Activated CD8-positive, alpha-beta memory T cell treated with anti-CD3 and anti-CD28 coated beads for 24 hours (primary cell): ENCODE measurements around the gene IP6K1.
A peak's percentile ranks its signal among the peaks of the same experiment; 100 is the strongest.

ENCODE experiments used
- DNase-seq: peaks from one replicate; pipeline ENCODE4 v3.0.0-alpha.2; 2020

Gene IP6K1

DNA sequence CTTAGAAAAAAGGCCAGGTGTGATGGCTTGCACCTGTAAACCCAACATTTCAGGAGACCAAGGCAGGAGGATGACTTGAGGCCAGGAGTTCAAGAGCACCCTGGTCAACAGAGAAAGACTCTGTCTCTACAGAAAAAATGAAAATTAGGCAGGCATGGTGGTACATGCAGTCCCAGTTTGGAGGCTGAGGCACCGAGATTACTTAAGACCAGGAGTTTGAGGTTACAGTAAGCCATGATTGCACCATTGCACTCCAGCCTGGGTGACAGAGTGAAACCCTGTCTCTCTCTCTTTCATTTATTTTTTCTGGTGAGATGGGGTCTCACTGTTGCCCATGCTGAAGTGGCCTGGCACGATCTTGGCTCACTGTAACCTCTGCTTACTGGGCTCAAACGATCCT, 24.7 kb downstream of the IP6K1 start:
- peak; percentile 19 for DNase-seq

DNA sequence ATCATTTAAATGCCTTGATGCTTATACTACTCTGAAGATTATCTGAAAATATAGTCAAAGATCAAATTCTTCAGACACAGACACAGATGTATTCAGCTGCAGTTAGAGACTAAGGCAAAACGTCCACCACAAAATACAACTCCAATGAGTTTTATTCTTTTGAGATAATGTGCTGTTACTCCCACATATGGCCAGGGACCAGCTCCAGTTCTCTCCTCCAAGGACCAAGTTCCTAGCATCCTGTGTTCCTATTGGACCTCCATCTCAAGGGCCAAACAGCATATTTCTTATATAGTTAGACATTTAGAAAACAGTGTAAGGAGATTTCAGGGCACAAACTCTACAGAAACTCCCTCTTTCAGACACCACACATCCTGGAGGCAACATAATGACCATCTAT, 27.1 kb downstream of the IP6K1 start:
- DNase-seq, result no peak

DNA sequence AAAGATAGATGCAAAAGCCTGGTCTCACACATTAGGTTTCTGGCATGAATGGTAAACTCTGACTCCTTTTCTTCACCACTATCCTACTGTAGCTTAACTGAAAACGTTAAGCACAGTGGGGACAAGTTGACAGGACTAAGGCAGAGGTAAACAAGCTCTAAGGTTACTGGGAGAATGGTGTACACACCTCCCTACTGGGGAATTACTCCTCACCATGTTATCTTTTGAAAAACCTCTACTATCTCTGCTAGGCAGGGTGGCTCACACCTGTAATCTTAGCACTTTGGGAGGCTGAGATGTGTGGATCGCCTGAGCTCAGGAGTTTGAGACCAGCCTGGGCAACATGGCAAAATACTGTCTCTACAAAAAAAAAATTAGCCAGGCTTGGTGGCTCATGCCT, 29.1 kb downstream of the IP6K1 start:
- DNase-seq, result no peak

DNA sequence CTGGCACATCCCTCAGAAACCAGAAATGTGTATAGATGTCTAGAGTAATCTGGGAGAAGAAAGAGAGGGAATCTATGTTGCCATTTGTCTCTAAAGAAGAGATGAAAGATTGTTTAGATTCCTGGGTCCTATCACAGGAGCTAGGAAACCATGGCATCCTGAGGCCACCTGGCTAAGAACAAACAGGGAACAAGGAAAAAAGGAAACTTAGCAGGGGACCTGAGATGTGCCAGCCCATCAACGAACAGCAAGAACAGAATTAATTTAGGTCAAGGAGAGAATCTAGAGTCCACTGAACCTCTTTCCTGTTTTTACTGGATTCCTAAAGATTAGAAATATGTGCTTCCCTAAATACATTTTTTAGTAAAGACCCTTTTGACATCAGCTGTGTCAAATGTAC, 30.3 kb downstream of the IP6K1 start:
- DNase-seq, result no peak

DNA sequence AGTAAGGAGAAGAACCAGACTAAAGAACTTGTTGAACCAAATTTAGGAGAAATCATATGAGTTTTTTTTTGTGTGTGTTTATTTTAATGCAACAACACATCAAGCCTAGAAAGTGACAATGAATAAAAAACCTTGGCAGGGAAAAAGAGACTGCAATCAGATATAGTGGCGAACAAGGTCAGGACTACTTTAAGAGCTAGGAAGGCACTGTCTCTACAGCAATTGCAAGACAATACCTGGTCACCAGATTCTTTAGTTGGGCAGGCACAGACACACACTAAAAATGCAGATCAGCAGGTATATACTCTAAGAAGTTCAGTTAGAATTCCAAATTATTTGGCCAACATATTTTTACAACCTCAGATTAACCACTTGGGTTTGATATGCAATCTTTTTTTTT, 31.8 kb downstream of the IP6K1 start:
- peak; percentile 5 for DNase-seq

DNA sequence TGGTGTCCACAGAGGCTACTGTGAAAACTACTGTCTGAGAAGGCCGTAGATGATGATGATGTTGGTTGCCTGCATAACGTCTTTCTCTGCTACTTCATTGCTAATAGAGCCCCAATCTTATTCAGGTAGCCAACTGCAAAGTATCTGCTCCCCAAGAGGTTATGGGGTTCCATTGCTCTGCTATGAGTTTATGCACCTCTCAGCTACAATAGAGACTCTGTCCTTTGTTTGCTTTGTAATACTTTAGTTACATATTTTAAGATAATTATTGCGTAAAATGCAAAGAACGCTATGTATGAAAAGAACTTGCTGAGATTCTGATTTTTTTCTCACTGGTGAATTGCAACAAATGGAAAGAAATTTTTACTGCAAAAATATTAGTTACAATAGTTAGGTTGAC, 34.8 kb downstream of the IP6K1 start:
- peak; percentile 1 for DNase-seq

DNA sequence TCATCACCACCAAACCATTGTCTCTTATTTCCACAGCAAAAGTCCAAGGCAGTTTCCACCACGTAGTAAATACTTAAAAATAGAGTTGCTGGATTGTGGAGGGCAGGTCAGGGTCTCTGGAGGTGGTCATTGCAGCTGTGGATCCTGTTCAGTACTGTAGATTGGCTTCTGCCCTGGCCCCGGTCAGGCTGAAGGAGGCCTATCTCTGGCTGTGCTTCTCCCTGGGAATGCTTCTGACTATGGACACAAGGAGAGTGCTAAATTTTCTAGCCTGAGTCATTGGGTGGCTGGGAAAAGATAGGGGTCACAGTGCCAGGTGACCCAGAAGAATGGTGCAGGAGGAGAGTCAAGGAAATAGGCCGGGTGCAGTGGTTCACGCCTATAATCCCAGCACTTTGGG, 36.3 kb downstream of the IP6K1 start:
- peak; percentile 28 for DNase-seq

DNA sequence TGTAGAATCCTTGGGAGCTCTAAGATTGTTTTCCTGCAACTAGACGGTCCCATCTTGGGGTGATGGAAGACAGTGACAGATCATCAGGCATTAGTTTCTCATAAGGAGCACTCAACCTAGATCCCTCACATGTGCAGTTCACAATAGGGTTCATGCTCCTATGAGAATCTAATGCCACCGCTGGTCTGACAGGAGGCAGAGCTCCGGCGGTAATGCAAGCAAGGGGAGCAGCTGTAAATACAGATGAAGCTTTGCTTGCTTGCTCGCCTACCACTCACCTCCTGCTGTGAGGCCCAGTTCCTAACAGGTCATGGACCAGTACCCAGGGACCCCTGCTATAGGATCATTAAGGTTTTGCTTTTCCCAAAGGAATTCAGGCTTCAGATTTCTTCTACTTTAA, 37.5 kb downstream of the IP6K1 start:
- DNase-seq, result peak; percentile 9

DNA sequence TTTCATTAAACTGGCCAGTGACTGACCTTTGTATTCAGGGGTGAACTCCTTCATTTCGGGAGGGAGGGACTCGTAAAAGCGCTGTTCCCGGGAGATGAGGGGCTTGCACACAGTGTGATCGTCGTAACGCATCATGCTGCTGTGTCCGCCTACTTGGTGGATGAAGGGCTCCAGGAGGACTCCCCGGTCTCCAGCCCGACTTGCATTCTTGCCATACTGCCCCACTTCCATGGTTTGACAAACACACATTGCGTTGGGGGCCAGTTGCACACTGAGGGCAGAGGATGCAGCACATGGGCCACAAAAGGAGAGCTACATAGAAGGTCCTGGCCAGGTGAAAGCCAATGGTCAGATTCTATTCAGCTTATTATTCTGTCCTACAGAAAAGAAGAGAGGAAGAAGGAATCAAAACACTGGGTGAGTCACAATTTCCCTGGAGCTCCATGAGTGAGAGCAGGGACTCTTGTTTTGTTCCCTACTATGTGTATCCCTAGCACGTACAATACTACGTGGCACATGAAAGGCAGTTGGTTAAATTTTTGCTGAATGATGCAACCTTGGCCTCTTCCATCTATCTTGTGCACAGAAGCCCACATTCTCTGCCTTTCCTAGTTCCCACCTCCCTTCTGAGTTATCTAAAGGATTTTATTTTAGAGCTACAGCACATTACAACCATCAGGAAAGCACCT, 38.4 kb downstream of the IP6K1 start:
- DNase-seq, result peak; percentile 17

DNA sequence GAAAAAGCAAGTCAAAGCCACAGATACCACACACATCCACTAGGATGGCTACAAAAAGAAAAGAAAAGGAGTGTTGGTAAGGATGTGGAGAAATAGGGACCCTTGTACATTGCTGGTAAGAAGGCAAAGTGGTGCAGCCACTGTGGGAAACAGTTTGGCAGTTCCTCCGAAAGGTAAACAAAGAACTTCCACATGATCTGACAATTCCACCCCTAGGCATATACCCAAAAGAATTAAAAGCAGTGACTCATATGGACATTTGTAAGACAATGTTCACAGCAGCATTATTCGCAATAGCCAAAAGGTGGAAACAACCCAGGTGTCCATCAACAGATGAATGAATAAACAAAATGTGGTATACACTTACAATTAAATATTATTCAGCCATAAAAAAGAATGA, 40.4 kb downstream of the IP6K1 start:
- DNase-seq, result no peak

DNA sequence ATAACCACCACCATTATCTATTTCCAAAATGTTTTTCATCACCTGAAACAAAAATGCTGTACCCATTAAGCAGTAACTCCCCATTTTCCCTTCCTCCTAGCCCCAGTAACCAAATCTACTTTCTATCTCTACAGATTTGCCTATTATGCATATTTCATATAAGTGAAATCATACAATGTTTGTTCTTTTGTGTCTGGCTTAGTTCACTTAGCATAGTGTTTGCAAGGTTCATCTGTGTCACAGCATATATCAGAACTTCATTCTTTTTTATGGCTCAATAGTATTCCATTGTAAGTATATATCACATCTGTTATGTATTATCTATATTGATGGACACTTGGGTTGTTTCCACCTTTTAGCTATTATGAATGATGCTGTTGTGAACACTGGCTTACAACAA, 45.9 kb downstream of the IP6K1 start:
- DNase-seq, result no peak

DNA sequence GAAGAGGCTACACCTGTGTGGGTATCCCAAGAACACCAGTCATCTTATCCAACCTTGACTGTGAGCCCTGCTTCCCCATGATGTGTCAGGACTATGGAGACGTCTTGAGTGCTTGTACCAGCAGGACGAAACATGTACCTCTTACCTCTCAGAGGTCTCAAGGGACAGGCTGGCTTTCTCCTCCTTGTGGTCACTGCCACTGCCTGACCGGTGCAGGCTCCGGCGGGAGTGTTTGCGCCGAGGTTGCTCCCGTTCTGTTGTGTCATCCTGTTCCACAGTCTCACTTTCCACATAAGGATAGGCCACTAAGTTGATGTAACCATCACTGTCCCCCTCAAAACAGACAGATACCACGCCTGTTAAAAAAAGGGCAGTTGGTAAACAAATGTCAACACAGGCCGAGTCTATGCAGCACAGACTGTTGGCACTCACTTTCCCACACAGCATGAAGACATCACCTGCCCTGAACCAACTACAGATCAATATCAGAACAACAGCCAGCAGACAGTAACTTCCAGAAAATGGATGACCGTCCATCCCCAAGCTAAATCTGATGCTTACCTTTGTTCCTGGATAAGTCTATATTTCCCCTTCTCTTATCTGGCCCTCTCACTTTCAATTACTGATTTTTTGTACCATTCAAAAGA, 48.2 kb downstream of the IP6K1 start:
- no peak for DNase-seq

DNA sequence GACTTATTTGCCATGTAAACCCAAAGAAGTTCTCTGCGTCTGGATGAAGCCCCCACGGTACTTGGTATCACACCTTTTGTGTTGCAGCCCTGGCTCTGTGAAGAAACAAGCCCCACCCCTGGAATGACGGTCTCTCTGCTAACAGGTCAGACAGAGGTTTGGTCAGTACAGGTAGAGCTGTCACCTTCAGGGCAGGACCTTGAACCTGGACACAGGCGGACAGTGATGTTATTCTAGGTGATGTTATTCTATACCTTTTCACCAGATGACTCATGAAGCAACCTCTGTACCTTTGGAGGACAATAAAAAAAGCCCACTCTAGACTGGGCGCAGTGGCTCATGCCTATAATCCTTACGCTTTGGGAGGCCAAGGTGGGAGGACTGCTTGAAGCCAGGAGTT, 51.6 kb downstream of the IP6K1 start:
- DNase-seq, result no peak

DNA sequence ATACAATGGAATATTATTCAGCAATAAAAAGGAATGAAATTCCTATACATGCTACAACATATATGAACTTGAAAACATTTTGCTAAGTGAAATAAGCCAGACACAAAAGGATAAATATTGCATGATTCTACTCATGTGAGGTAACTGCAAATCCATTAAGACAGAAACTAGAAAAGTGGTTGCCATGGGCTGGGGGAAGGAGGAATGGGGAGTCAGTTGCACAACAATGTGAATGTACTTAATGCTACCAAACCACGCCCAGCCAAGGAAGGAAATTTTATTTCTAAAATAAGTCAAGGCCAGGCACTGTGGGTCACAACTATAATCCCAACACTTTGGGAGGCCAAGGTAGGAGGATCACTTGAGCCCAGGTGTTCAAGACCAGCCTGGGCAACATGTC, 52.8 kb downstream of the IP6K1 start:
- no peak for DNase-seq

DNA sequence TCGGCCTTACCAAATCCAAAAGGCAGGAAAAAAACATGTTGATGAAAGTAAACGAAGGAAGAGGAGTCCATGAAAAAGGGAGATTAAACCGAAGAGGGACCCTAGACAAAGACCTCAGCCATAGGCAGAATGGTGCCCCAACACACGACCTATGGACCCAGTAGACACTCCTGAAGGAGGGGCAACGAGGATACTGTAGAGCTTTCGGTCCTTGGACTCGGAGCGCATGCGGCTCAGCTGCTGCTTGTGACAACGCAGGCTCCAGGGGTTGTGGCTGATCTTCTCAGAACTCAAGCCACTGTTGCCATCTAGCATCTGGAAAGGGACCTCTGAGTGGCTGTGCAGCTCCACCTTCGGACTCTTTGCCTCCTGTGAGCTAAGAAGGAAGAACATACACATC, 53.7 kb downstream of the IP6K1 start:
- DNase-seq, result no peak

DNA sequence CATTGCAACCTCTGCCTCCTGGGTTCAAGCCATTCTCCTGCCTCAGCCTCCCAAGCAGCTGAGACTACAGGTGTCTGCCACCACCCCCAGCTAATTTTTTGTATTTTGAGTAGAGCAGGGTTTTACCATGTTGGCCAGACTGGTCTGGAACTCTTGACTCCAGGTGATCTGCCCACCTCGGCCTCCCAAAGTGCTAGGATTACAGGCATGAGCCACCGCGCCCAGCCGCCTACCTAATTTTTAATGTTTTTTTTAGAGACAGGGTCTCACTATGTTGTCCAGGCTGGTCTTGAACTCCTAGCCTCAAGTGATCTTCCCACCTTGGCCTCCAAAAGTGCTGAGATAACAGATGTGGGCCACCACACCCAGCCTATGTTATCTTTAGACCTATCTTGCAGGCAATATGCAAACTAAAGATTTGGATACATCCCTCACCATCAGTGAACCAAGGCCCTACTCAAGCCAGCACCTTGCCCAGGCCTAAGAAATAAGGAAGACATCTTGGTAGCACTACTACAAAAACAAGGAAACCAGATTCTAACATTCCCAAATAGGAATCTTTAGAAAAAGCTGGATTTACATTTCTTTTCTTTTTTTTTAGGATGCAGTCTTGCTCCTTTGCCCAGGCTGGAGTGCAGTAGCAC, 56.3 kb downstream of the IP6K1 start:
- DNase-seq, result no peak

DNA sequence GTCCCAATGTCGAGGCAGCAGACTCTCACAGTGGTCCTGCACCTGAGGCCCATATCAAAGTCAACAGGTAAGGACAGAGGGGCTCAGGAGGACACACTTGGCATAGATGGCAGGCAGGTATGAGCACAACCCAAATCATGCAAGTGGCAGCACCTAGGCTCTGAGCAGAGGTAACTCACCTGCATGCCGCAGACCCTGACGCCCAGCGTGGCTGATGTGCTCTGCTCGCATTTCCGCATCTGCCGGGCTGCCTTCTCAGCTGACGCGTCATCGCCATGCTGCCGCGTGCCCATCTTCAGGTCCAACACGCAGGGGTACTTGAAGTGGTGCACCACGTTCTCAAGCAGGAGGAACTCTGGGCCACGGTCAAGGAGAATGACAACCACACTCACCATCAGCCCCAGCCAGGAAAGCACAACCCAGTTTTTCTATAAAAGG, 58.4 kb downstream of the IP6K1 start:
- no peak for DNase-seq

DNA sequence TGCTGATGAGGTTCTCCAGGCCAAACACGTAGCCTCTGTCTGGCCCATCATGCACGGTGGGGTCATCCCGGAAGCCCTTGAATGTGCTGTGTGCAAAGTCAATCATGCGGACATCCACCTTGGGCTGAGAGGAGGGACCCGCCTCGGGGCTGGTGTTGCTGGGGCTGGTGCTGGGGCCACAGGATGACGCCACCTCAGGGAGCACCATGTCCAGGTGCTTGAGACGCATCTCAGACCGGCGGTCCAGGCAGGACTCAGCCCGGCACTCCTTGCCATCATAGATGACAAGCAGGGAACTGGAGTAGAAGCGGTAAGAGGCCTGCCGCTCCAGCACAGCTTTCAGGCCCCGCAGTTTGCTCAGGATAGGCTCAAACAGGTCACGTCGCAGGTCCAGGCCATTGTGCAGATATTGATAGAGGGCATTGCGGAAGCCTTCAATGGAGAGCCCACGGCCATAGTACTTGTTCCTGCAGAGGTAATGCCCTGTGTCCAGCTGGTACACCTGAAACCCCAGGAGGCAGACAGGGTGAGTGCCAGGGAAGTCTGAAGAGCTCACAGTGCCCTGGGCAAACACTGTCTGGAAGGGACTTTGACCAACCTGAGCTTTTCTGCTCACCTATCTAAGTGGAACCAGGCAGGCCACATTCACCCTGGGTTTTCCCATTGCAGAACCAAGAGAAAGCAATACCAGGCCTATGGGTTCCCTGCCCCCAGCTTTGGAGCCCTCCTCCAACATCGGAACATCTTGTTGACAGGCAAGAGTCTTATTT, 59.0 kb downstream of the IP6K1 start:
- DNase-seq, result no peak

DNA sequence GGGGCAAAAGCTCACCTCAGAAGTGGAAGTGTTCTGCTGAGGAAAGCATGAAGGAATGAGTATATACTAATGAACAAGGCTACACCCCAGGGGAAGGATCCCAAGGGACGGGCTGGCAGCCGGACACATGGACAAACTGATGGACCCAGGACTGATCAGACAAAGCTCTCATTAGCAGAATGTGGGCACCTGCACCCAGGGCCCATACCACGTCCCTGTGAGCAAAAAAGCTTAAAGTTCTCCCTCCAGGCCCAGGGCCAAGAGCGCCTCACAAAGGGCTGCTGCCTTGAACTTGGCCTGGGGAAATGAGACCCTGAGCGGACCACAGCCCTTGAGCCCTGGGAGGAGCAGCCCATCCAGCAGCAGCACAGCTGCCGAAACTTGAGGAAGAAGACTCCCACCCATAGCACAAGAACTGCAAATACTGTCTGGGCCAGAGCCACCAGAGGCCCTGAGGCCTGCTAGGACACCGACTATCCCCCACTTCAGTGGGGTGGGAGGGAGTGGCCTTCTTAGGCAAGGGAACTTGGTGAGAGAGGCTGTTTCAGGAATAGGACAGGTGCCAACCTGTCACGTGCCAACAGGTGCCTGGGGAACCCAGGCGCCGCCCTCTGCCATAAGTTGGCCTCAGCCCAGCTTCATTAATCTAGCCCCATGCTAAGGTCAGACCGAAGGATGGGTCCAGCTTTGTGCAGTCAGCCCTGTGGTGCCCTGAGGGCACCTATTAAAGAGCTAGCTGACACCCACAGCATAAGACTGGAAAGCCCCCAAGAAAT, 60.2 kb downstream of the IP6K1 start:
- no peak for DNase-seq

DNA sequence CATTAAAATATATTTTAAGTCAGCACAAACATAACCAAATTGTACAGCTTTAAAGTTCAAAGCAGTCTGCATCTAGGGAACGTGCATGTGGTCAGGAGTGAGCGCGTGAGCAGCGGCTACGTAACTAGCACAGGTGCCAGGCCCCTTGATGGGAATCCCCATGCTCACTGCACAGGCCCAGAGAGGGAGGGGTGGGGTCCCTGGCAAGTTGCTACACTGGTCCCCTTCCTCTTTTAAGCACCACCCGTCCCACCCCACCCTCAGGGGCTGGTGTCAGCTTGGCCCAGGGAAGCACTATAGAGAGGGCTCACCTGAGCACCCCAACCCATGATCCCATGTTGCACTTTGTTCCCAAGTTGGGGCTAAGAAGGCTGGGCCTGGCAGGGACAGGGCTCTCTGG, 61.8 kb downstream of the IP6K1 start:
- no peak for DNase-seq

DNA sequence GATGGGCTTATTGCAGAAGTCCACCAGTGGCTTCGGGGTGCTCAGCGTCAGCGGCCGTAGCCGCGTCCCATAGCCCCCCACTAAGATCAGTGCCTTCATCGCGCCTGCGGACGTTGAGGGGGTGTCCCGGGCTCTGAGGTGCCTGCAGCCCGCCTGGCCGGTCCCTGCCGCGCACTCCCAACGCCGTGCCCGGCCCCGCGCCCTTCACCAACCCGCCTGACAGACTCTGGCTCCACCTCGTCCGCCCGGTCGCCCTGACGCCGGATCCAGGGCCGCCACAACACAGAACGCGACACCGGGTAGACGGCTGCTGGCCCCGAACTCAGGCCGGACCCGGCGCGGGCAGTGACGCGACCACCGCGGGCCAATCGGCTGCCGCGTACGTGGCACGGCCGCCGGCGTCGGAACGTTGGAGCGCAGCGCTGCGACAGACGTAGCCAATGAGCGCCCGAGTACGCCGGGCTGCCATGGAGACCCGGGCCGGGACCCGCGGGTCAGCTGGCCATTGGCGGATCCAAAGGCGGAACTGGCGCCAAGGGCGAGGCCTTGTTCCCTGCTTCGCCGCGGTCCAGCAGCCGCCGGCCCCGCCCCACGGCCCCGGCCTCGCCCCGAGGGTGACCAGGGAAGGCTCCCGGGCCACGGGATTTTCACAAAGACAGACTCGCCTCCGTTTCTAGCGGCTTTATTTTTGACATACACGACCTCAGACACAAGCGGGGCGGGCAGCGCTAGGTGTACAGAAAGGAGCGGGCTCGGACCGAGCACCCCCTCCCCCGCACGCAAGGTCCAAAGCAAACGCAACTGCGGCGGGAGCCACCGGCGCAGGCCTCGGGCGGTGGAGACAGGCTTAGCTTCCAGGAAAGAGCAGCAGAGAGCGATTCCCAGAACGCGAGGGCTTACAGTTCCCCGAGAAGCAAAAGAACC, 62.5 kb downstream of the IP6K1 start, which contains the start of gene GMPPB:
Gene GMPPB, minus strand, starts transcription at position 324 of the 924 bp plus-strand sequence. Its CDS starts 225 bp downstream, at position 99.
- peak; percentile 96 for DNase-seq

DNA sequence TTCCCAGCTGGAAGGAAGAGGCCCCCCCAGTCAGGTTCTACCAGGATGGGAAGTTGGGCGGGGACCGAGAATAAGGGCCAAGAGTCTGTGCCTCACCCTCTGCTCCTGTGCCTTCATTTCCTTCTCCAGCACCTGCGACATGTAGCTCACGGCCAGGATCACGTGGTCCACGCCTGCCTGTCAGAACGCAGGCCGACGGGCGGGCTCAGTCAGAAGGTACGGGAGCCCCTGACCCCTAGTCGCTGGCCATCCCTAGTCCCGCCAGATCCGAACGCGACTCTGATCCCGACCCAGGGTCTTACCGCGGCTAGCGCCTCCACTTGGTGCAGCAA, 63.1 kb downstream of the IP6K1 start:
- peak; percentile 79 for DNase-seq
